HG03469 (cell line): ENCODE measurements around the gene CLEC18B.
"Not testable (repeated sequence)": the region's sequence is repeated elsewhere in the genome, so short reads cannot be mapped to it uniquely, and the experiment has no call there.

Experiments
- ATAC-seq: cut with Tn5 transposase; IDR thresholded peaks from one replicate; pipeline ENCODE4 v1.9.1; 2021; ENCODE audit warnings: mild to moderate bottlenecking, moderate library complexity, moderate number of reproducible peaks; ENCODE audit not compliant: unreplicated experiment

CLEC18B gene

GRCh38 chr16:74361646-74362610 lies 59.4 kb downstream of the CLEC18B start:
- ATAC-seq = not testable (repeated sequence)
